ENCODE measurements around the gene ZSWIM3. TPM values are rescaled to one million over a fixed set of nuclear protein-coding genes. Genes with fewer than 3 reads are reported as not detected.
A peak's percentile ranks its signal among the peaks of the same experiment; 100 is the strongest.

ZSWIM3 gene
- total and polyA plus RNA-seq, 2 of the 13 experiments (the other 11 are each of a cell fraction or from before 2014, with no cell fraction given): 5.2 to 5.8 TPM

- TF ChIP-seq, protein P1, sequence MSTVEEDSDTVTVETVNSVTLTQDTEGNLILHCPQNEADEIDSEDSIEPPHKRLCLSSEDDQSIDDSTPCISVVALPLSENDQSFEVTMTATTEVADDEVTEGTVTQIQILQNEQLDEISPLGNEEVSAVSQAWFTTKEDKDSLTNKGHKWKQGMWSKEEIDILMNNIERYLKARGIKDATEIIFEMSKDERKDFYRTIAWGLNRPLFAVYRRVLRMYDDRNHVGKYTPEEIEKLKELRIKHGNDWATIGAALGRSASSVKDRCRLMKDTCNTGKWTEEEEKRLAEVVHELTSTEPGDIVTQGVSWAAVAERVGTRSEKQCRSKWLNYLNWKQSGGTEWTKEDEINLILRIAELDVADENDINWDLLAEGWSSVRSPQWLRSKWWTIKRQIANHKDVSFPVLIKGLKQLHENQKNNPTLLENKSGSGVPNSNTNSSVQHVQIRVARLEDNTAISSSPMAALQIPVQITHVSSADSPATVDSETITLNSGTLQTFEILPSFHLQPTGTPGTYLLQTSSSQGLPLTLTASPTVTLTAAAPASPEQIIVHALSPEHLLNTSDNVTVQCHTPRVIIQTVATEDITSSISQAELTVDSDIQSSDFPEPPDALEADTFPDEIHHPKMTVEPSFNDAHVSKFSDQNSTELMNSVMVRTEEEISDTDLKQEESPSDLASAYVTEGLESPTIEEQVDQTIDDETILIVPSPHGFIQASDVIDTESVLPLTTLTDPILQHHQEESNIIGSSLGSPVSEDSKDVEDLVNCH (CRISPR knock-in tag; IDR thresholded peaks at IDR 0.05): no peak
- TF ChIP-seq FLYWCH1 (CRISPR knock-in tag; IDR thresholded peaks at IDR 0.05) (no peak), ARNT2 (CRISPR knock-in tag; IDR thresholded peaks at IDR 0.05; ENCODE audit: low read depth) (no peak), ZNF264 (CRISPR knock-in tag; IDR thresholded peaks at IDR 0.05) (no peak), THYN1 (CRISPR knock-in tag; IDR thresholded peaks at IDR 0.05; ENCODE audit: borderline replicate concordance, low read depth) (no peak), GABPA (IDR thresholded peaks at IDR 0.05; ENCODE audit: low read depth, low read length) (no peak), GABPA (CRISPR knock-in tag; IDR thresholded peaks at IDR 0.05; ENCODE audit: low read depth) (no peak), ZNF660 (CRISPR knock-in tag; IDR thresholded peaks at IDR 0.05; ENCODE audit: borderline replicate concordance, low read depth) (no peak), ZNF772 (CRISPR knock-in tag; IDR thresholded peaks at IDR 0.05) (no peak), ZNF605 (CRISPR knock-in tag; IDR thresholded peaks at IDR 0.05) (no peak), RXRA (CRISPR knock-in tag; IDR thresholded peaks at IDR 0.05) (peak; percentile 48), ZNF777 (CRISPR knock-in tag; IDR thresholded peaks at IDR 0.05) (peak; percentile 62), U2AF1 (optimal IDR thresholded peaks at IDR 0.05; ENCODE audit: low read depth, low read length) (no peak), ZGPAT (CRISPR knock-in tag; IDR thresholded peaks at IDR 0.05) (peak; percentile 35; the same call in 1 of the 2 replicates), TRIM24 (CRISPR knock-in tag; IDR thresholded peaks at IDR 0.05) (no peak), HNRNPL (IDR thresholded peaks at IDR 0.05; ENCODE audit: low read depth, low read length) (peak; percentile 70; the same call in 1 of the 2 replicates), KMT2A (CRISPR knock-in tag; IDR thresholded peaks at IDR 0.05) (peak; percentile 33; the same call in 1 of the 2 replicates), BCL6 (CRISPR knock-in tag; IDR thresholded peaks at IDR 0.05) (peak; percentile 56; the same call in 1 of the 2 replicates), NONO (IDR thresholded peaks at IDR 0.05) (no peak), NONO (CRISPR knock-in tag; conservative IDR thresholded peaks at IDR 0.05) (peak; percentile 57), SOX6 (IDR thresholded peaks at IDR 0.05) (no peak), SOX6 (CRISPR knock-in tag; IDR thresholded peaks at IDR 0.05) (peak; percentile 50), ELF1 (CRISPR knock-in tag; IDR thresholded peaks at IDR 0.05) (no peak), NFATC3 (CRISPR knock-in tag; IDR thresholded peaks at IDR 0.05) (no peak), ZFP36L2 (CRISPR knock-in tag; IDR thresholded peaks at IDR 0.05) (no peak), NCOA5 (CRISPR knock-in tag; IDR thresholded peaks at IDR 0.05) (no peak), IKZF4 (CRISPR knock-in tag; IDR thresholded peaks at IDR 0.05; ENCODE audit: borderline replicate concordance, low read depth, not compliant biosample characterization) (peak; percentile 60)
- TF ChIP-seq, protein P2, sequence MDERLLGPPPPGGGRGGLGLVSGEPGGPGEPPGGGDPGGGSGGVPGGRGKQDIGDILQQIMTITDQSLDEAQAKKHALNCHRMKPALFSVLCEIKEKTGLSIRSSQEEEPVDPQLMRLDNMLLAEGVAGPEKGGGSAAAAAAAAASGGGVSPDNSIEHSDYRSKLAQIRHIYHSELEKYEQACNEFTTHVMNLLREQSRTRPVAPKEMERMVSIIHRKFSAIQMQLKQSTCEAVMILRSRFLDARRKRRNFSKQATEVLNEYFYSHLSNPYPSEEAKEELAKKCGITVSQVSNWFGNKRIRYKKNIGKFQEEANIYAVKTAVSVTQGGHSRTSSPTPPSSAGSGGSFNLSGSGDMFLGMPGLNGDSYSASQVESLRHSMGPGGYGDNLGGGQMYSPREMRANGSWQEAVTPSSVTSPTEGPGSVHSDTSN (CRISPR knock-in tag; IDR thresholded peaks at IDR 0.05): no peak
Measured at GRCh38 chr20:45823949-45824835, 33.2 kb upstream of the ZSWIM3 start (continued).

All from HepG2 (cell line).